Lower lobe of right lung (tissue), 2 donors: ENCODE results near the gene THOP1. TPM values are rescaled to one million over a fixed set of nuclear protein-coding genes. Genes with fewer than 3 reads are reported as not detected.

ENCODE experiments used
- ATAC-seq, 2 donors: fragments of 200-7000 bp; cut with Tn5 transposase; one replicate each; pipeline ENCODE4 v1.9.1; 2020 to 2022; ENCODE audit warnings: mild to moderate bottlenecking in 2 of 2, moderate library complexity in 2 of 2
- DNase-seq: peaks from one replicate; pipeline ENCODE4 v3.0.0-alpha.2; 2020
- H3K27ac ChIP-seq: fragments of 200-600 bp; one replicate; pipeline ENCODE4 v1.8.0; 2022
- H3K27me3 ChIP-seq: fragments of 200-600 bp; one replicate; pipeline ENCODE4 v1.8.0; 2022; ENCODE audit warnings: low read depth
- H3K36me3 ChIP-seq: fragments of 200-600 bp; one replicate; pipeline ENCODE4 v1.8.0; 2022; ENCODE audit warnings: mild to moderate bottlenecking
- H3K4me1 ChIP-seq: fragments of 200-600 bp; one replicate; pipeline ENCODE4 v1.8.0; 2022
- H3K4me3 ChIP-seq: fragments of 200-600 bp; one replicate; pipeline ENCODE4 v1.8.0; 2022; ENCODE audit warnings: mild to moderate bottlenecking
- H3K9me3 ChIP-seq: fragments of 200-600 bp; one replicate; pipeline ENCODE4 v1.8.0; 2022
- intact Hi-C: fragments of 100-400 bp; cut with DNase I; formaldehyde crosslinking; loops from one replicate; pipeline ENCODE4 v1.11.0; 2022
- total RNA-seq: library from RNA; stranded (reverse); fragmentation: NEBNext Ultra II Directional; extraction: Animal tissue kit (Norgen Biotek cat#: 25700); gene quantifications from one replicate; pipeline ENCODE4 v1.2.1, GENCODE V29; 2021
- TF ChIP-seq, protein P1 (sequence below): fragments of 200-600 bp; IDR thresholded peaks from one replicate; pipeline ENCODE4 v1.8.0; 2022; ENCODE audit warnings: antibody characterized with exemption, mild to moderate bottlenecking
- donor health status: DM: no; HTN: yes; CAD: no; lungs with severe emphysema.

Gene THOP1
- total RNA-seq, 1 donor from 2014 or later = 34.9 TPM

DNA sequence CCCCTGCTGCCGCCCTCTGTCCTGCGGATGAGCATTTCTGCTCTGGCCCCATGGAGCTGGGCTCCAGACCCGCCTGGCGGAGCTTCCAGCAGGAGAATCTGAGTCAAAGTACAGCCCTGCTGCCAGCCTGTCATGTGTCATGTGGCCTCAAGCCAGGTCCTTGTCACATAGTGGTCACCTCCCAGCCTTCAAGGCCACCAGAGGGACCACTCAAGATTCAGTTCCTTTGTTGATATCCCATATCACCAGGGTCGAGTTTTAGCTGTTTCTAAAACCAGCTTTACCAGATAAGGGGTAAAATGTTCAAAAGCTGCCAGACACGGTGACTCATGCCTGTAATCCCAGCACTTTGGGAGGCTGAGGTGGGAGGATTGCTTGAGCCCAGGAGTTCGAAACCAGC, 13.4 kb downstream of the THOP1 start:
- ATAC-seq (no peak), DNase-seq (no peak)
- peaks cover 68% of the 10 kb centered on the region for H3K36me3 ChIP-seq
- TF ChIP-seq, protein P1, sequence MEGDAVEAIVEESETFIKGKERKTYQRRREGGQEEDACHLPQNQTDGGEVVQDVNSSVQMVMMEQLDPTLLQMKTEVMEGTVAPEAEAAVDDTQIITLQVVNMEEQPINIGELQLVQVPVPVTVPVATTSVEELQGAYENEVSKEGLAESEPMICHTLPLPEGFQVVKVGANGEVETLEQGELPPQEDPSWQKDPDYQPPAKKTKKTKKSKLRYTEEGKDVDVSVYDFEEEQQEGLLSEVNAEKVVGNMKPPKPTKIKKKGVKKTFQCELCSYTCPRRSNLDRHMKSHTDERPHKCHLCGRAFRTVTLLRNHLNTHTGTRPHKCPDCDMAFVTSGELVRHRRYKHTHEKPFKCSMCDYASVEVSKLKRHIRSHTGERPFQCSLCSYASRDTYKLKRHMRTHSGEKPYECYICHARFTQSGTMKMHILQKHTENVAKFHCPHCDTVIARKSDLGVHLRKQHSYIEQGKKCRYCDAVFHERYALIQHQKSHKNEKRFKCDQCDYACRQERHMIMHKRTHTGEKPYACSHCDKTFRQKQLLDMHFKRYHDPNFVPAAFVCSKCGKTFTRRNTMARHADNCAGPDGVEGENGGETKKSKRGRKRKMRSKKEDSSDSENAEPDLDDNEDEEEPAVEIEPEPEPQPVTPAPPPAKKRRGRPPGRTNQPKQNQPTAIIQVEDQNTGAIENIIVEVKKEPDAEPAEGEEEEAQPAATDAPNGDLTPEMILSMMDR = no peak
- H3K27ac ChIP-seq = no peak overlapping the region
- no peaks in the 10 kb centered on the region for H3K4me1 ChIP-seq
- H3K4me3 ChIP-seq = no peak overlapping the region
- no peaks in the 10 kb centered on the region for H3K9me3 ChIP-seq
- intact Hi-C loops = no loop called here
- no peaks in the 10 kb centered on the region for H3K27me3 ChIP-seq

- Histone ChIP-seq H3K9me3 (no peaks in the 10 kb centered on the region), H3K4me1 (no peaks in the 10 kb centered on the region), H3K36me3 (peaks cover 64% of the 10 kb centered on the region), H3K27ac (no peak overlapping the region), H3K27me3 (no peaks in the 10 kb centered on the region), H3K4me3 (no peak overlapping the region)
- ATAC-seq (no peak), DNase-seq (no peak)
- TF ChIP-seq, protein P1 = no peak
- intact Hi-C loops = no loop called here
Observed at GRCh38 chr19:2799273-2800020, 14.1 kb downstream of the THOP1 start.

DNA sequence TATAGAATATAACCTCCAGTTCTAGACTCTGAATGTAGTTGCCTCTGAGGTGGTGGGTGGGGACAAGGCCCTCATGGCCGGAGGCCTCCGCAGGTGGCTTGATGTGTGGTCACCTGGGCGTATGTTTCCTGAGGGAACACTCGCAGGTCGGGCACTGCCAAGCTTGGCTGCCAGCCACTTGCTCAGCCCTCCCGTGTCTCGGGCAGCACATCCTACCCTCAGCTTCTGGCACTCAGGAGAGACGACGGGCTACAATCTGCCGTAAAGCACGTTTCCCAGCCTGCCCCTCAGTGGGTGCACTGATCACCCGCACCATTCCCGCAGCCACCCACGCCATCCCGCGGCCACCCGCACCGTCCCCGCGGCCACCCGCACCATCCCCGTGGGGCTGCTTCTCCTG, 15.2 kb downstream of the THOP1 start:
- H3K4me3 ChIP-seq = no peak overlapping the region
- no peaks in the 10 kb centered on the region for H3K27me3 ChIP-seq
- H3K27ac ChIP-seq = no peak overlapping the region
- ATAC-seq (no peak), DNase-seq (no peak)
- TF ChIP-seq, protein P1 = no peak
- no peaks in the 10 kb centered on the region for H3K9me3 ChIP-seq
- intact Hi-C loops = no loop called here
- H3K4me1 ChIP-seq = no peaks in the 10 kb centered on the region
- H3K36me3 ChIP-seq = peaks cover 59% of the 10 kb centered on the region

DNA sequence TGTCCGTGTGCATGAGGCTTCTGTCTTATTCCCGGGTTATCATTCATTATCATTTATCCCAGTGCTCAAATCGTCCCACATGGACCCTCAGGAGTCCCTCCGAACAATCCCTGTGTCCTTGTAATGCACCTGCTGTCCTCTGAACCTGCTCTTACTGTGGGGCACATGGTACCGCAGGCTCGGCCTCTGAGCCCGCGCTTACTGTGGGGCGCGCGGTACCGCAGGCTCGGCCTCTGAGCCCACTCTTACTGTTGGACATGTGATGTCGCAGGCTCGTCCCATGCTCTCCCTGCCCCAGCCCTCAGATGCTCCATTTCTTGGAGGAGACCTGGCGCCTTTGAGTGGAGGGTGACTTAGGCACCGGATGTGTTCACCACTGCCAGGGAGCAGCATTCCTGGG, 17.5 kb downstream of the THOP1 start:
- ATAC-seq = no peak
- H3K9me3 ChIP-seq = no peaks in the 10 kb centered on the region
- peaks cover 59% of the 10 kb centered on the region for H3K36me3 ChIP-seq
- intact Hi-C loops = no loop called here
- H3K4me1 ChIP-seq = no peaks in the 10 kb centered on the region
- TF ChIP-seq, protein P1 = no peak
- H3K27me3 ChIP-seq = no peaks in the 10 kb centered on the region
- H3K27ac ChIP-seq = no peak overlapping the region
- H3K4me3 ChIP-seq = no peak overlapping the region
- no peak for DNase-seq

GRCh38 chr19:2803486-2804155, 18.3 kb downstream of the THOP1 start:
- Histone ChIP-seq H3K4me1 (no peaks in the 10 kb centered on the region), H3K9me3 (no peaks in the 10 kb centered on the region), H3K4me3 (no peak overlapping the region), H3K36me3 (peaks cover 59% of the 10 kb centered on the region), H3K27me3 (no peaks in the 10 kb centered on the region), H3K27ac (no peak overlapping the region)
- ATAC-seq (no peak), DNase-seq (no peak)
- intact Hi-C loops = no loop called here
- TF ChIP-seq, protein P1 = no peak
